Motor neuron (in vitro differentiated cells): ENCODE data around the gene CYB561D1. TPM values are rescaled to one million over a fixed set of nuclear protein-coding genes. Genes with fewer than 3 reads are reported as not detected.

Experiments used
- ATAC-seq, 8 experiments: fragments of 200-7000 bp; cut with Tn5 transposase; replicated peaks in 6 of 8; 2 replicates each; pipeline ENCODE4 v1.8.0; 2021; ENCODE audit warnings: mild to moderate bottlenecking in 8 of 8, moderate library complexity in 8 of 8
- H3K27ac ChIP-seq, 2 donors: fragments of 250-450 bp; sonication (Bioruptor Pico); 2 replicates each; pipeline ENCODE4 v1.9.0; 2021; ENCODE audit warnings: antibody characterized with exemption in 2 of 2, mild to moderate bottlenecking in 2 of 2, moderate library complexity in 1 of 2
- H3K4me1 ChIP-seq, 2 donors: fragments of 250-450 bp; sonication (Bioruptor Pico); replicated peaks in 1 of 2; 2 replicates each; pipeline ENCODE4 v1.6.1; 2021; ENCODE audit warnings: antibody characterized with exemption in 2 of 2, mild to moderate bottlenecking in 2 of 2, moderate library complexity in 1 of 2
- H3K4me3 ChIP-seq, 5 donors: fragments of 250-450 bp; sonication (Bioruptor Pico); 2 replicates each; pipeline ENCODE4 v1.9.0; 2021; ENCODE audit warnings: antibody characterized with exemption in 5 of 5, mild to moderate bottlenecking in 5 of 5, moderate library complexity in 4 of 5
- WGBS, 10 experiments: fragments of 450-650 bp; shearing (Covaris generic); methylation state at CpG; one replicate each; pipeline ENCODE4 v1.0.0; 2022; 5-methylcytosine and 5-hydroxymethylcytosine counted together
- in situ Hi-C, 9 experiments: fragments of 400-800 bp; cut with MboI; loops; one replicate each; pipeline ENCODE4 v1.15.0; 2021; ENCODE audit warnings: low sequenced_read_pairs in 9 of 9, low pct_unique_long_range_greater_than_20kb in 2 of 9; ENCODE audit not compliant: unreplicated experiment in 9 of 9
- total RNA-seq, 8 experiments: library from RNA; unstranded; fragments of 300-600 nt; gene quantifications; 2 replicates each; pipeline versions ENCODE4 v1.2.3 to v1.2.4, GENCODE V29; 2022

The CYB561D1 gene
- total RNA-seq, 8 experiments from 2014 or later = 5.8 to 12.6 (median 7.5) TPM

DNA sequence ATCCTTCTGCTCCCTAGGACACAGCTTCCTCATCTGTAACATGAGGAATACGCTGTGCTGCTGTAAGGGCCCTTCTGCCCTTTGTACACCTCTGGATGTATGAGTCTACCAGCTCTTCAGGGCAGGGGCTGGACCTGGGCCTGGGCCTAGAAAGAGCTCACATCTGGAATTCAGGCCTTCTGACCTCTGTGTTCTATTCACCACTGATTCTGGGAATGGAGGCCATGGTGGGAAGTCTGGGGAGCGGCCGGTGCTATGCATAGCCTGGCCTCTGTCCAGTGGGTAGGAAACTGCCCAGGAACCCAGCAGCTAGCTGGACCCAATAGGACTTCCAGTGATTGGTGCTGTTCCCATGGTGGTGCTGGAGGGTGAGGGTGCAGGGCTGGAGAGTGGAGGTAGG lies 34.8 kb downstream of the CYB561D1 start:
- in situ Hi-C loops = loop anchor here in 4 of 9 experiments (25.0 kb wide), 3 partner anchors 234 to 459 kb away; partner anchors contain the start of genes AHCYL1 (in 3 of the 4) and EPS8L3 (in 2 of the 4)
- H3K27ac ChIP-seq = no peak overlapping the region
- 80 to 100% (median 100%) methylated on average over 1 to 2 of the region's 3 CpGs; no CpG with 5 or more reads in 7 of the 10 experiments for WGBS, 10 experiments

DNA sequence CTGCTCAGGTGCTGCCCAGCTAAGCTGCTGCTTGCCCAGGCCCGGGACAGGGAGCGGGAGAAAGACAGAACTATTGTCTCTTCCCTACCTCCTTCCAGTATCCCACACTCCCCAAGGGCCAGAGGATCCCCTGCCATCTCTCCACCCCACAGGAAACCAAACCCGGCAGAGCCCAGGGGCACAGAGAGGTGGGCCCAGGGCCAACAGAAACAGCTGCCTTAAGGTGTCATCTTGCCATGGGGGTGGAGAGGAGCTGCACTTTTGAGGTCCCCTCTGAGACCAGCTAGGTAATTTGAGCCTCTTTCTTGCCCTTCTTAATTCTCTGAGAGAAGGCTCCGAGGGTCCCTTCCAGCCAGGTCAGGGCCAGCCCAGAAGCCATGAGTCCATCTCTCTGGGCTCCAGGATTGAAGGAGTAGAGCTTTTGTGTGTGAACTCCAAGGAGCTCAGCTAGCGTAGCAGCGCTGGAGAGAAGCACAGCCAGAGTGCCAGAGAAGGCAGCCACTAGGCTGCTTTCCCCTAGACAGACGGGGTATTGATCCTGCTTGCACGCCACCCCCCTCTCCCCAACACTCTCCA lies 36.1 kb downstream of the CYB561D1 start:
- Histone ChIP-seq H3K27ac (peak overlapping the region; percentile 67 to 72), H3K4me1 (peaks cover 23 to 40% of the 10 kb centered on the region in 2 donors), H3K4me3 (no peak overlapping the region)
- peak in 4 of 8 experiments; percentile 24 to 60 (median 54) for ATAC-seq
- whole genome bisulfite sequencing, 10 experiments = 35 to 60% (median 42%) methylated on average over 1 to 6 of the region's 8 CpGs; no CpG with 5 or more reads in 4 of the 10 experiments
- in situ Hi-C loops = loop anchor here in 5 of 9 experiments (5.0 to 25.0 kb wide), 4 partner anchors 33 to 457 kb away; partner anchors contain the start of genes AHCYL1 (in 3 of the 5) and EPS8L3 (in 2 of the 5)

More for the DNA sequence above, 34.8 kb downstream of the CYB561D1 start:
- peak in 2 of 8 experiments; percentile 38 to 53 for ATAC-seq
- Histone ChIP-seq H3K4me1 (peaks cover 23 to 40% of the 10 kb centered on the region in 2 donors), H3K4me3 (no peak overlapping the region)

DNA sequence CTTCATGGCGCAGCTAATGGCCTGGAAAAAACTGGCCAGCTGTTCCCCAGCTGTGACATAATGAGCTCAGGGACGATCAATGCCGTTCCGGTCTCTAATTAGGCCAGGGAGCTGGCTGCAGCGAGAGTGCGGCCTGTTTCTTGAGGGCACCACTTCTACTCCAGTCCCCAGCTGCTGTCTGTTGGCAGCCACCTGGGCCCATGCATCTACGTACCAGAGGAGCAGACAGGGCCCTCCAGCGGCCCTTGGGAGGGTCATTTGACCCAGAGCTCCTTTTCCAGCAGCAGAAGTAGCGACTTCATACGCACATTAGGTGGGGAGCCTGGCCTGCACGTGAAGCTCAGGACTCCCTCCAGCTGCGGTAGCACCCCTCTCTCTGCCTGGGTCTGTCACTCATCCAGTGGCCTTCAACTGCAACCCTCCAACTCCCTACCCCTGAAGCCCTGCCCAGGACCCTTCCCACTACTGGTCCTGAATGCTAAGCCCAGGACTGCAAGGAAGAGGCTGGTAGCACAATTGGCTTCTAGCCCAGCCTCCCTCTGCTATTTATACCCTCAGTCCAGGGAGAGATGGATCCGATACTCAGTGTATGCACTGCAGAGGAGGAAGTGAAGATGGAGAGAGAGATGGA lies 36.7 kb downstream of the CYB561D1 start:
- H3K27ac ChIP-seq = peak overlapping the region; percentile 23 to 72
- H3K4me3 ChIP-seq = no peak overlapping the region
- peaks cover 23 to 40% of the 10 kb centered on the region in 2 donors for H3K4me1 ChIP-seq
- in situ Hi-C loops = loop anchor here in 5 of 9 experiments (5.0 to 25.0 kb wide), 4 partner anchors 33 to 457 kb away; partner anchors contain the start of genes AHCYL1 (in 3 of the 5) and EPS8L3 (in 2 of the 5)
- WGBS, 10 experiments = 11 to 100% (median 71%) methylated on average over 1 to 9 of the region's 13 CpGs
- peak in 2 of 8 experiments; percentile 45 to 55 for ATAC-seq

DNA sequence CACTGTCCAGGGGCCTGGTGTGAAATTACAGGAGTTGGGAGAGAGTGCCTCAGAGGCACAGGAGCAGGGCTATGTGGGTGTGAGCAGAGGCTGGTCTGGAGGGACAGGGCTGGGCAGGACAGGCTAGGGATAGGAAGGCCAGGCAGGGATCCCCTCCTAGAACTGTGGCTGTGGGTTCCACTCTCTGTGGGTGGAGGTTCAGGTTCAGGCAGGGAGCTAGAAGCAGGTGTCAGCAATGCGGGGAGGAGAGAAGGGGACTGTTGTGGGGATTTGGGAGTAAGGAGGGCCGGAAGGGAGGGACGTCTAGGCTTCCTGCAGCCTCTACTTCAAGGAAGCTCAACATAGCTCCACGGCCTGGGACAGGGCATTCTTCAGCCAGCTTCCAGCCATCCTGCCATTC lies 37.5 kb downstream of the CYB561D1 start:
- Histone ChIP-seq H3K4me1 (peaks cover 23 to 40% of the 10 kb centered on the region in 2 donors), H3K4me3 (no peak overlapping the region), H3K27ac (no peak overlapping the region)
- in situ Hi-C loops = loop anchor here in 5 of 9 experiments (5.0 to 25.0 kb wide), 4 partner anchors 34 to 456 kb away; partner anchors contain the start of genes AHCYL1 (in 3 of the 5) and EPS8L3 (in 2 of the 5)
- no peak for ATAC-seq
- 75 to 86% (median 83%) methylated on average over 1 to 3 of the region's 4 CpGs; no CpG with 5 or more reads in 7 of the 10 experiments for WGBS, 10 experiments

DNA sequence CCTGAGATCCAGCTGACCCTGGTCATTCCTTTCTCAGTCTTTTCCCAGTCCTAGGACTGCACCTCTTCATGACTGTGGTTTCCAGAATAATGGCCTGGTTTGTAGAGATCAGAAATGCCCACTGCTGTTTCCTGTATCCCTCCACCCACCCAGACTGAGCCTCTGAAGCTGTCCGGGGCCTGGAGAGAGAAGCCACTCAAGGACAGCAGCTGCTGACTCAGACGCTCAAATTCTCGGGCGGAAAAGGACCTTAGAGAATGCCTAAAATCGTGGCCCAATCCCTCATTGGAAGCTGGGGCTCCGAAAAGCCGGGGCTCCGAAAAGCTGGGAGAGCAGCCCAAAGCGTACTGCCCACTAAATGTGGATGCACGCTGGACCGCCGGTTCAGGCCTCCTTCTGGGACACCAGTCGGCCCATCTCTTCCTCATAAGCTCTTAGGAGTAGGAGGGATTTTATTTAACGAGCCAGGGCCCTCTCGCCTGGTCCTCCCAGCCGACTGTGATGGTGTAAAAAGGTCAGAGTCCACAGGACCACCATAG lies 38.0 kb downstream of the CYB561D1 start:
- Histone ChIP-seq H3K4me3 (no peak overlapping the region), H3K4me1 (peaks cover 23 to 38% of the 10 kb centered on the region in 2 donors), H3K27ac (no peak overlapping the region)
- in situ Hi-C loops = loop anchor here in 5 of 9 experiments (5.0 to 25.0 kb wide), 4 partner anchors 35 to 455 kb away; partner anchors contain the start of genes AHCYL1 (in 3 of the 5) and EPS8L3 (in 2 of the 5)
- WGBS, 10 experiments = 0 to 71% (median 57%) methylated on average over 1 to 14 of the region's 16 CpGs; no CpG with 5 or more reads in 3 of the 10 experiments
- ATAC-seq = peak in 3 of 8 experiments; percentile 1 to 10 (median 1)

DNA sequence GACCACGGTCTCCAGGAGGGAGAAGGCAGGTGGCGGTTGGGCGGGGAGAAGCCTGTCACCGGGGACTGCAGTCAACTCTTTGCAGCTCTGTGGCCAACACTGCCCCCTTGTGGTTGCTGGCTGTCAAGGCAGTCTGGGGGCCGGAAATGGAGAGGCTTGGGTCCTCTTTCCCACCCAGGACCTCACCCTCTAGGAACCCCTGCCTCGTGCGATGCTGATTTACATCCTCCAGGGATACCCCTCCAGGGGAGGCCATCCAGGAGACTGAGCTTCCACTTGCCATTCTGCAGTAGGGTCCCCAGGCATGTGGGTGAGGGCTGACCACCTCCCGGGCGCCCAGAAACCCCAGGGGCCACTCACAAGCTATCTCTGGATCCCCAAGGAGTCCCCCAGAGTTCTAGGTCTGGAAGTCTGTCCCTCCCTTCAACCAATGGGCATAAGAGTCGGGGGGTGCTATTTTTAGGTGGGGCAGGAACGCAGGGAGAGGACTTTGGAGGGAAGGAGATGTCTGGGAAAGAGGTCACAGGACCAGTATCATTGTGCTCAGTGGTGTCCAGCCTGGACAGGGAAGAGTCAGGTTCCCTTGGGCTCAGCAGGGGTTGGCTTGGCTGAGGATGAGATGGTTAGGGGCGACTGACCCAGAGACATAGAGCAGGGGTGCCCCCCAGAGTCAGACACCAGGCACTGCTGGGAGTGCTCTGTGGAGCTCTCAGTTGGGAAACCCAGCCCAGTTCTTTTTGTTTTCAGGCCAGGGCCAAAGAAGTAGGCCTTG lies 38.7 kb downstream of the CYB561D1 start:
- ATAC-seq = peak; percentile 76 to 89 (median 82)
- Histone ChIP-seq H3K27ac (no peak overlapping the region), H3K4me3 (no peak overlapping the region), H3K4me1 (peaks cover 23 to 33% of the 10 kb centered on the region in 2 donors)
- in situ Hi-C loops = loop anchor here in 5 of 9 experiments (5.0 to 25.0 kb wide), 4 partner anchors 35 to 455 kb away; partner anchors contain the start of genes AHCYL1 (in 3 of the 5) and EPS8L3 (in 2 of the 5)
- 0 to 51% (median 10%) methylated on average over 1 to 7 of the region's 12 CpGs; no CpG with 5 or more reads in 3 of the 10 experiments for WGBS, 10 experiments

DNA sequence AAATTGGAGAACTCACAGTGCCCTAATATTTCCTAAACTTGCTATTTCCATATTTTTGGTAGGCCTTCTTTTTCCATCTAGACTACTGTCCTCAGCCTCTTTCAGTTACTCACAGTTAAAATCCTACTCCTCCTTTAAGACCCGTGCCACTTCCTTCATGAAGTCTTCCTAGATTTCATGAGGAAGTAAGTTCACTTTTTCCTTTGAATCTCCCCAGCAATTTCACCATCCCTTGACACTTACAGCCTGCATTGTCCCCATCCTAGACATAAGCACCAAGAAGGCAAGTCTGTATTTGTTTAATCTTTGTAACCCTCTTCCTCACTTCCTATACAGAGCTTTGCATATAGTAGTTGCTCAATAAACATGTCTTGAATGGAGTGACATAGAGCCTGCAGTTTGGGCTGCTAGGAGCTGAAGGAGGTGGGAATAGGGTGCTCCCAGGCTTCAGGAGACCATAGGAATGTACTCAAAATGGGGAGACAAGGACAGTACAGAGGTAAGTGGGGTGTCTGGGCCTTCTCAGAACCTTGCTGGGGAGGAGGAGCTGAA lies 40.5 kb downstream of the CYB561D1 start:
- 0 to 88% (median 69%) methylated on average over 1 of the region's 1 CpG; no CpG with 5 or more reads in 1 of the 10 experiments for WGBS, 10 experiments
- in situ Hi-C loops = loop anchor here in 5 of 9 experiments (5.0 to 25.0 kb wide), 4 partner anchors 37 to 453 kb away; partner anchors contain the start of genes AHCYL1 (in 3 of the 5) and EPS8L3 (in 2 of the 5)
- no peak overlapping the region for H3K27ac ChIP-seq
- H3K4me1 ChIP-seq = peaks cover 23 to 30% of the 10 kb centered on the region in 2 donors
- no peak overlapping the region for H3K4me3 ChIP-seq
- ATAC-seq = no peak

DNA sequence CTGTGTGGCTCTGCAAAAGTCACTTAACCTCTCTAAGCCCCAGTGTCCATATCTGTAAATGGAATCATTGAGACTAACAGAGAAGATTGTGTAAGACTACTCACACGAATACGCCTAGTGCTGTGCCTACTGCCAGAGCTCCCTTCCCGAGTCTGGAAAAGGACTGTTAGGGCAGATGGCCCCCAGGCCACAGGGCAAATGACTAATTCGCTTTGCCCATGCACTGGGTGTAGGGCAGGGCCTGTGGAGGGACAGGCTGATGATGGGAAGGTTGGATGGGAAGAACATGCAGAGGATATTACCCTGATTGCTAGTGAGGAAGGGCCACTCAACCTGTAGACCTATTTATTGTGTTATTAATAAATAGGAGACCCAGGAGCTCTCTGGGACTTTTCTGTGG lies 41.6 kb downstream of the CYB561D1 start:
- no peak overlapping the region for H3K27ac ChIP-seq
- ATAC-seq = no peak
- WGBS, 10 experiments = 43 to 87% (median 64%) methylated on average over 2 to 3 of the region's 4 CpGs; no CpG with 5 or more reads in 3 of the 10 experiments
- in situ Hi-C loops = loop anchor here in 4 of 9 experiments (25.0 kb wide), 3 partner anchors 227 to 452 kb away; partner anchors contain the start of genes AHCYL1 (in 3 of the 4) and EPS8L3 (in 2 of the 4)
- no peak overlapping the region for H3K4me3 ChIP-seq
- peaks cover 12 to 24% of the 10 kb centered on the region in 2 donors for H3K4me1 ChIP-seq

DNA sequence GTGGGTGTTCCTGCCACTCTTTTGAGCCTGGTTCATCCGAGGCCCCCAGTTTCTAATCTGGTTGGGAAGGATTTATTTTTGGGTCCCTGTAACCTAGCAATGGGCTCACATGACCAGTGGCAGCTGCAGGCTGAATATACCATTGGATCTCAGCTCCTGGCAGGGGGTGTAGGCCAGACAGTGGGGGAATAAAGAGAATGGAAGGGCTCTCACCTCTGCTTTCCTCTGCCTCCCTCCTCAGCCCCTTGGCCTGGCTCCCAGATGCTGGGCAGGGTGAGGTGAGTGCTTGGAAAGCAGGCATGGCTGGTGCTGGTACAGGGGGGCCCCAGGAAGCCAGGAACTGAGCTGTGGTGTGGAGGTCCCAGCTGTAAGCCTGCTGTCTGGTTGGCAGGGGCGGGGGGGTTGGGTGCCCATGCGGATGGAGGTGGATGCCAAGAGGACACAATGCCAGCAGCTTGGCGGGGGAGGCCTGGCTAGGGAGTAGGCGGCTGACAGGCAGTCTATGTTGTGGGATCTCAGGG lies 42.1 kb downstream of the CYB561D1 start:
- in situ Hi-C loops = loop anchor here in 4 of 9 experiments (25.0 kb wide), 3 partner anchors 226 to 451 kb away; partner anchors contain the start of genes AHCYL1 (in 3 of the 4) and EPS8L3 (in 2 of the 4)
- Histone ChIP-seq H3K4me1 (peaks cover 7 to 19% of the 10 kb centered on the region in 2 donors), H3K4me3 (no peak overlapping the region), H3K27ac (no peak overlapping the region)
- WGBS, 10 experiments = 33 to 100% (median 46%) methylated on average over 1 to 5 of the region's 5 CpGs; no CpG with 5 or more reads in 4 of the 10 experiments
- peak in 1 of 8 experiments; percentile 14 for ATAC-seq

DNA sequence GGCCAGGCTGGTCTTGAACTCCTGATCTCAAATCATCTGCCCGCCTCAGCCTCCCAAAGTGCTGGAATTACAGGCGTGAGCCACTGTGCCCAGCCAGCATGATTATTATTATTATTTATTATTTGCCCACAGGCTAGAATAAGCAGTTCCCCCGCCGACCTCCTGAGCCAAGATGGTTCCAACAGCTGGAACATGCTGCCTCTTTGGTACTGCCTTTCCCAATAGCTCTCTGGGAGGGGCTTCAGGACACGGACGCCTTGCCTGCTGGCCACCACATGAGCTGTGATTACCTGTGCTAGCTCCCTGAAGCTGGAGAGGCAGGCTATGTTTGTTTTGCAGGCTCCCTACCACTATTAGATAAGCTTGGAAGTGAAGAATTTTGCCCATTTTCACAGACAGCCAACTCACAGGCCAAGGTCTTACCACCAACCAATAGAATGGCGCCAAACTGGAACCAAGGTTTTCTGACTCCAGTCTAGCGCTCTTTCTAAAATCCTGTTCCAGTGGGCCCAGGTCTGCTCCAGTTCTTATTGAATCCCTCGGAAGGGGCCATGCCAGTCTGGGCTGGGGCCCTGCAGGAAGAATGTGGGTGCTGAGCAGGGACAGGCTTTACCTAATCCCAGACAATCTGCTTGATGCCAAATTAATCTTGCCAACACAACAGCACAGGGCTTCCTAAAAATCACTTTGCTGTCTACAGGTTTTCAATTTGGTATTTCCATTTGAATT lies 43.7 kb downstream of the CYB561D1 start:
- 40 to 100% (median 73%) methylated on average over 1 to 9 of the region's 9 CpGs for WGBS, 10 experiments
- peaks cover 1 to 6% of the 10 kb centered on the region in 2 donors for H3K4me1 ChIP-seq
- H3K4me3 ChIP-seq = no peak overlapping the region
- in situ Hi-C loops = loop anchor here in 4 of 9 experiments (25.0 kb wide), 3 partner anchors 225 to 450 kb away; partner anchors contain the start of genes AHCYL1 (in 3 of the 4) and EPS8L3 (in 2 of the 4)
- ATAC-seq = no peak
- H3K27ac ChIP-seq = no peak overlapping the region
